Putamen (tissue), 1 donor: ENCODE measurements around the gene MARS1.

Experiments
- DNase-seq: peaks from one replicate; pipeline ENCODE4 v3.0.0-alpha.2; 2016; ENCODE audit warnings: low spot score

Gene MARS1

GRCh38 chr12:57458665-57459054 lies 29.2 kb upstream of the MARS1 start:
- no peak for DNase-seq

- DNase-seq: peak; percentile 91
Observed at GRCh38 chr12:57459055-57459749, 28.7 kb upstream of the MARS1 start.

- no peak for DNase-seq
Observed at GRCh38 chr12:57459750-57460467, 28.0 kb upstream of the MARS1 start, which contains the start of gene GLI1. TSS of gene GLI1 (plus strand) at chr12:57459785. CDS start at chr12:57463692, 3,907 bp downstream.

GRCh38 chr12:57460468-57460784 lies 27.4 kb upstream of the MARS1 start:
- no peak for DNase-seq

- no peak for DNase-seq
Observed at GRCh38 chr12:57460841-57461275, 27.0 kb upstream of the MARS1 start.

GRCh38 chr12:57461276-57461916 lies 26.5 kb upstream of the MARS1 start:
- no peak for DNase-seq

- DNase-seq: no peak
Observed at GRCh38 chr12:57461917-57462250, 26.0 kb upstream of the MARS1 start.

GRCh38 chr12:57462251-57462911 lies 25.5 kb upstream of the MARS1 start:
- DNase-seq: peak; percentile 65

GRCh38 chr12:57462912-57463253 lies 25.0 kb upstream of the MARS1 start:
- DNase-seq: no peak

GRCh38 chr12:57464569-57464968 lies 23.3 kb upstream of the MARS1 start:
- no peak for DNase-seq

GRCh38 chr12:57465030-57465746 lies 22.7 kb upstream of the MARS1 start:
- DNase-seq: no peak

GRCh38 chr12:57465747-57466505 lies 21.9 kb upstream of the MARS1 start:
- no peak for DNase-seq

GRCh38 chr12:57467212-57467874 lies 20.5 kb upstream of the MARS1 start:
- no peak for DNase-seq

- no peak for DNase-seq
Observed at GRCh38 chr12:57467915-57468314, 20.0 kb upstream of the MARS1 start.

- DNase-seq: no peak
Observed at GRCh38 chr12:57469296-57470164, 18.3 kb upstream of the MARS1 start.

GRCh38 chr12:57470286-57470969 lies 17.4 kb upstream of the MARS1 start:
- no peak for DNase-seq

GRCh38 chr12:57470970-57471656 lies 16.8 kb upstream of the MARS1 start:
- DNase-seq: no peak

- DNase-seq: no peak
Observed at GRCh38 chr12:57471661-57472060, 16.2 kb upstream of the MARS1 start.

- DNase-seq: no peak
Observed at GRCh38 chr12:57472391-57472790, 15.5 kb upstream of the MARS1 start.
